ENCODE data around the gene OBP2A. TPM values are rescaled to one million over a fixed set of nuclear protein-coding genes. Genes with fewer than 3 reads are reported as not detected.
A peak's percentile ranks its signal among the peaks of the same experiment; 100 is the strongest.

OBP2A gene
- total RNA-seq, 1 donor from 2014 or later = not detected

GRCh38 chr9:135577256-135577655 is 31.3 kb downstream of the OBP2A start:
- DNase-seq (ENCODE audit: low spot score) = no peak

GRCh38 chr9:135579356-135579755 is 33.4 kb downstream of the OBP2A start:
- no peak for DNase-seq (ENCODE audit: low spot score)

- DNase-seq (ENCODE audit: low spot score) = no peak
Measured at GRCh38 chr9:135579889-135580660, 34.1 kb downstream of the OBP2A start.

GRCh38 chr9:135580664-135581380 is 34.9 kb downstream of the OBP2A start:
- DNase-seq (ENCODE audit: low spot score) = no peak

GRCh38 chr9:135581636-135582426 is 35.9 kb downstream of the OBP2A start:
- DNase-seq (ENCODE audit: low spot score) = no peak

GRCh38 chr9:135582541-135582940 is 36.6 kb downstream of the OBP2A start:
- no peak for DNase-seq (ENCODE audit: low spot score)

GRCh38 chr9:135582966-135583687 is 37.2 kb downstream of the OBP2A start:
- DNase-seq (ENCODE audit: low spot score) = no peak

GRCh38 chr9:135583688-135584011 is 37.7 kb downstream of the OBP2A start:
- DNase-seq (ENCODE audit: low spot score) = no peak

- DNase-seq (ENCODE audit: low spot score) = no peak
Measured at GRCh38 chr9:135584371-135584770, 38.4 kb downstream of the OBP2A start.

GRCh38 chr9:135584934-135585333 is 39.0 kb downstream of the OBP2A start:
- DNase-seq (ENCODE audit: low spot score) = no peak

- DNase-seq (ENCODE audit: low spot score) = no peak
Measured at GRCh38 chr9:135586601-135587109, 40.7 kb downstream of the OBP2A start.

- no peak for DNase-seq (ENCODE audit: low spot score)
Measured at GRCh38 chr9:135587658-135588057, 41.7 kb downstream of the OBP2A start.

- no peak for DNase-seq (ENCODE audit: low spot score)
Measured at GRCh38 chr9:135588371-135588770, 42.4 kb downstream of the OBP2A start.

GRCh38 chr9:135588886-135589595 is 43.1 kb downstream of the OBP2A start:
- DNase-seq (ENCODE audit: low spot score) = no peak

- DNase-seq (ENCODE audit: low spot score) = no peak
Measured at GRCh38 chr9:135589596-135590485, 43.9 kb downstream of the OBP2A start.

- no peak for DNase-seq (ENCODE audit: low spot score)
Measured at GRCh38 chr9:135590486-135591079, 44.7 kb downstream of the OBP2A start.

- peak; percentile 38 for DNase-seq (ENCODE audit: low spot score)
Measured at GRCh38 chr9:135591506-135592330, 45.8 kb downstream of the OBP2A start.

GRCh38 chr9:135592331-135592590 is 46.3 kb downstream of the OBP2A start:
- no peak for DNase-seq (ENCODE audit: low spot score)

- no peak for DNase-seq (ENCODE audit: low spot score)
Measured at GRCh38 chr9:135592625-135593024, 46.7 kb downstream of the OBP2A start.

All from ureter (tissue), 1 donor.